Loucy (cell line): ENCODE results near the gene TRAPPC6A.

Source experiments
- CTCF ChIP-seq: fragments of 200-600 bp; sonication (generic); conservative IDR thresholded peaks from 2 replicates; pipeline ENCODE4 v1.5.1; 2014; ENCODE audit warnings: mild to moderate bottlenecking, antibody characterized with exemption, low read length
- EZH2phosphoT487 ChIP-seq: fragments of 200-600 bp; IDR thresholded peaks from 2 replicates; pipeline ENCODE4 v1.6.1; 2018; ENCODE audit warnings: antibody characterized with exemption, mild to moderate bottlenecking, moderate library complexity, borderline replicate concordance

- TF ChIP-seq CTCF (no peak), EZH2phosphoT487 (no peak)
Observed at GRCh38 chr19:45130236-45130635, 47.8 kb downstream of the TRAPPC6A start.
